MG63 (cell line): ENCODE data around the gene CREB5. TPM values are rescaled to one million over a fixed set of nuclear protein-coding genes. Genes with fewer than 3 reads are reported as not detected.

Experiments
- total RNA-seq: library from RNA; depleted of rRNA; stranded (reverse); fragments of >200 nt; shearing (Covaris generic); gene quantifications from 2 replicates; pipeline ENCODE4 v1.2.3, GENCODE V29; 2014; ENCODE audit warnings: low replicate concordance; rRNA removed

CREB5 gene
- total RNA-seq, 1 experiment from 2014 or later = 19.4 TPM

Other genes with a start within 250 kb of the CREB5 start
- 5.7 and 7.6 TPM in 2 replicates for gene JAZF1, start 231.7 kb upstream of the CREB5 start, total RNA-seq